ENCODE data around the gene ANP32E.

- no peak for TF ChIP-seq POLR2AphosphoS5 (IDR thresholded peaks at IDR 0.05; ENCODE audit: low read depth, low read length)
- TF ChIP-seq ZNF883 (CRISPR knock-in tag; IDR thresholded peaks at IDR 0.05; ENCODE audit: not compliant biosample characterization): no peak
- no peak for TF ChIP-seq MBNL3 (CRISPR knock-in tag; conservative IDR thresholded peaks at IDR 0.05)
Observed at GRCh38 chr1:150179867-150180266, 56.0 kb downstream of the ANP32E start.
